SK-N-SH (cell line): Measurements from ENCODE around the gene WDR90. TPM values are rescaled to one million over a fixed set of nuclear protein-coding genes. Genes with fewer than 3 reads are reported as not detected.

Experiments
- CTCF ChIA-PET: fragments of 300-600, 350-600 bp; formaldehyde crosslinking; extraction: SDS; loops from one replicate; lab custom pipeline; 2021; lab: Yijun Ruan, JAX
- POLR2A ChIA-PET: fragments of 350-600 bp; sonication (Branson Sonifier 250); formaldehyde crosslinking; extraction: SDS; loops from one replicate; lab custom pipeline; 2020; ENCODE audit warnings: antibody characterized with exemption, inconsistent platforms; lab: Yijun Ruan, JAX
- DNase-seq: peaks from one replicate; pipeline ENCODE4 v3.0.0; 2012
- H2AFZ ChIP-seq: fragments of 200-600 bp; sonication (generic); 2 replicates; pipeline ENCODE4 v1.8.1; 2016; ENCODE audit warnings: antibody characterized with exemption, mild to moderate bottlenecking, low read depth
- H3F3A ChIP-seq: fragments of 200-600 bp; sonication (generic); replicated peaks from 2 replicates; pipeline ENCODE3; 2016; ENCODE audit warnings: antibody characterized with exemption, mild to moderate bottlenecking; ENCODE audit not compliant: insufficient read depth
- H3K27ac ChIP-seq, 2 experiments: fragments of 200-500 bp in 1 of 2; fragments of 200-600 bp in 1 of 2; sonication (Bioruptor generic) in 1 of 2; sonication (generic), shearing (Covaris generic) in 1 of 2; 2 replicates each; pipeline versions ENCODE4 v1.5.1 to v1.6.1; 2014 to 2016; ENCODE audit warnings: low read depth in 2 of 2, inconsistent platforms in 1 of 2, low read length in 1 of 2, mild to moderate bottlenecking in 1 of 2, mixed read lengths in 1 of 2
- H3K27me3 ChIP-seq: fragments of 200-600 bp; sonication (generic), shearing (Covaris generic); 2 replicates; pipeline ENCODE4 v1.6.1; 2016; ENCODE audit warnings: mixed run types; ENCODE audit not compliant: insufficient read depth
- H3K36me3 ChIP-seq, 2 experiments: fragments of 200-500 bp in 1 of 2; fragments of 200-600 bp in 1 of 2; sonication (Bioruptor generic) in 1 of 2; sonication (generic) in 1 of 2; replicated peaks in 1 of 2; 2 replicates each; pipeline versions ENCODE3 to v1.5.1; 2014 to 2016; ENCODE audit warnings: low read length in 1 of 2, mild to moderate bottlenecking in 1 of 2; ENCODE audit not compliant: insufficient read depth in 2 of 2, control insufficient read depth in 1 of 2
- H3K4me1 ChIP-seq, 2 experiments: fragments of 200-500 bp in 1 of 2; fragments of 200-600 bp in 1 of 2; sonication (Bioruptor generic) in 1 of 2; sonication (generic), shearing (Covaris generic) in 1 of 2; 2 replicates each; pipeline versions ENCODE4 v1.5.1 to v1.6.1; 2014 to 2016; ENCODE audit warnings: low read depth in 1 of 2, low read length in 1 of 2, mixed run types in 1 of 2; ENCODE audit not compliant: insufficient read depth in 2 of 2, control insufficient read depth in 1 of 2
- H3K4me2 ChIP-seq: fragments of 200-600 bp; sonication (generic), shearing (Covaris generic); 2 replicates; pipeline ENCODE4 v1.6.1; 2017; ENCODE audit warnings: mixed run types
- H3K4me3 ChIP-seq, 2 experiments: fragments of 200-500 bp in 1 of 2; fragments of 200-600 bp in 1 of 2; sonication (Bioruptor generic) in 1 of 2; sonication (generic), shearing (Covaris generic) in 1 of 2; 2 replicates each; pipeline versions ENCODE4 v1.5.1 to v1.8.1; 2014 to 2016; ENCODE audit warnings: low read depth in 2 of 2, inconsistent platforms in 1 of 2, low read length in 1 of 2, mild to moderate bottlenecking in 1 of 2, mixed read lengths in 1 of 2, moderate library complexity in 1 of 2
- H3K79me2 ChIP-seq: fragments of 200-600 bp; sonication (generic); 2 replicates; pipeline ENCODE4 v1.8.1; 2017; ENCODE audit warnings: mild to moderate bottlenecking; ENCODE audit not compliant: insufficient read depth
- H3K9ac ChIP-seq: fragments of 200-600 bp; sonication (generic); 2 replicates; pipeline ENCODE4 v1.6.1; 2017; ENCODE audit warnings: mixed run types
- H3K9me2 ChIP-seq: fragments of 200-600 bp; sonication (generic); 2 replicates; pipeline ENCODE4 v1.6.1; 2017; ENCODE audit warnings: mixed run types
- H3K9me3 ChIP-seq: fragments of 200-600 bp; sonication (generic); 2 replicates; pipeline ENCODE4 v1.6.1; 2017; ENCODE audit warnings: mixed run types, mild to moderate bottlenecking, moderate library complexity
- H4K20me1 ChIP-seq: fragments of 200-600 bp; sonication (generic); 2 replicates; pipeline ENCODE4 v1.6.1; 2017; ENCODE audit warnings: mild to moderate bottlenecking, mixed run types; ENCODE audit not compliant: insufficient read depth
- ELF1 ChIP-seq: IDR thresholded peaks from 2 replicates; pipeline ENCODE4 v1.4.0; 2012
- EP300 ChIP-seq, 2 experiments: IDR thresholded peaks; 2 replicates each; pipeline versions ENCODE4 v1.4.0 to v1.6.1; 2012; ENCODE audit warnings: borderline replicate concordance in 1 of 2, low read depth in 1 of 2, low read length in 1 of 2
- FOSL2 ChIP-seq: IDR thresholded peaks from 2 replicates; pipeline ENCODE4 v1.4.0; 2012; ENCODE audit warnings: low read depth, mild to moderate bottlenecking, moderate library complexity, borderline replicate concordance
- FOXM1 ChIP-seq: IDR thresholded peaks from 2 replicates; pipeline ENCODE4 v1.4.0; 2012; ENCODE audit warnings: low read depth, mild to moderate bottlenecking
- GATA2 ChIP-seq: sonication (generic); formaldehyde crosslinking; IDR thresholded peaks from 2 replicates; pipeline ENCODE4 v1.5.0; 2020; ENCODE audit warnings: mild to moderate bottlenecking, missing genetic modification reagents
- JUND ChIP-seq: IDR thresholded peaks from 2 replicates; pipeline ENCODE4 v1.4.0; 2012
- MEF2A ChIP-seq: IDR thresholded peaks from 2 replicates; pipeline ENCODE4 v1.4.0; 2012; ENCODE audit warnings: low read depth, borderline replicate concordance
- MXI1 ChIP-seq: IDR thresholded peaks from 2 replicates; pipeline ENCODE4 v1.6.1; 2012; ENCODE audit warnings: mild to moderate bottlenecking, low read depth, low read length, improper control_type of control experiment
- NRF1 ChIP-seq: IDR thresholded peaks from 2 replicates; pipeline ENCODE4 v1.6.1; 2012; ENCODE audit warnings: low read depth, mild to moderate bottlenecking, low read length
- RXRA ChIP-seq: IDR thresholded peaks from 2 replicates; pipeline ENCODE4 v1.4.0; 2012; ENCODE audit warnings: low read depth, mild to moderate bottlenecking, borderline replicate concordance
- SMC3 ChIP-seq: IDR thresholded peaks from 2 replicates; pipeline ENCODE4 v1.6.1; 2012; ENCODE audit warnings: low read depth, low read length, improper control_type of control experiment
- WGBS: methylation state at CpG from one replicate; pipeline ENCODE4 v1.1.6; 2017; ENCODE audit warnings: low lambda C conversion rate; 5-methylcytosine and 5-hydroxymethylcytosine counted together
- polyA plus RNA-seq, 3 experiments: library from polyadenylated mRNA; depleted of rRNA; stranded (reverse); fragments of >200 nt; gene quantifications; 2 replicates each; pipeline ENCODE4 v1.2.3, GENCODE V29; 2012
- TF ChIP-seq, protein P1 (sequence below): IDR thresholded peaks from 2 replicates; pipeline ENCODE4 v1.4.0; 2012; ENCODE audit warnings: low read depth, borderline replicate concordance
- TF ChIP-seq, protein P2 (sequence below): fragments of 200-600 bp; sonication (generic); IDR thresholded peaks from 2 replicates; pipeline ENCODE4 v1.6.1; 2017; ENCODE audit warnings: antibody characterized with exemption, mild to moderate bottlenecking, moderate library complexity
- TF ChIP-seq, protein P3 (sequence below): fragments of 150-350 bp; IDR thresholded peaks from 2 replicates; pipeline ENCODE4 v1.6.1; 2017; ENCODE audit warnings: antibody characterized with exemption, low read length, low read depth, borderline replicate concordance
- TF ChIP-seq, protein P4 (sequence below): IDR thresholded peaks from 2 replicates; pipeline ENCODE4 v1.6.1; 2012; ENCODE audit warnings: mild to moderate bottlenecking, low read depth, low read length, moderate library complexity

Gene WDR90
- polyA plus RNA-seq, 1 of the 3 experiments (the other 2 are of a cell fraction) = 32.0 TPM

DNA sequence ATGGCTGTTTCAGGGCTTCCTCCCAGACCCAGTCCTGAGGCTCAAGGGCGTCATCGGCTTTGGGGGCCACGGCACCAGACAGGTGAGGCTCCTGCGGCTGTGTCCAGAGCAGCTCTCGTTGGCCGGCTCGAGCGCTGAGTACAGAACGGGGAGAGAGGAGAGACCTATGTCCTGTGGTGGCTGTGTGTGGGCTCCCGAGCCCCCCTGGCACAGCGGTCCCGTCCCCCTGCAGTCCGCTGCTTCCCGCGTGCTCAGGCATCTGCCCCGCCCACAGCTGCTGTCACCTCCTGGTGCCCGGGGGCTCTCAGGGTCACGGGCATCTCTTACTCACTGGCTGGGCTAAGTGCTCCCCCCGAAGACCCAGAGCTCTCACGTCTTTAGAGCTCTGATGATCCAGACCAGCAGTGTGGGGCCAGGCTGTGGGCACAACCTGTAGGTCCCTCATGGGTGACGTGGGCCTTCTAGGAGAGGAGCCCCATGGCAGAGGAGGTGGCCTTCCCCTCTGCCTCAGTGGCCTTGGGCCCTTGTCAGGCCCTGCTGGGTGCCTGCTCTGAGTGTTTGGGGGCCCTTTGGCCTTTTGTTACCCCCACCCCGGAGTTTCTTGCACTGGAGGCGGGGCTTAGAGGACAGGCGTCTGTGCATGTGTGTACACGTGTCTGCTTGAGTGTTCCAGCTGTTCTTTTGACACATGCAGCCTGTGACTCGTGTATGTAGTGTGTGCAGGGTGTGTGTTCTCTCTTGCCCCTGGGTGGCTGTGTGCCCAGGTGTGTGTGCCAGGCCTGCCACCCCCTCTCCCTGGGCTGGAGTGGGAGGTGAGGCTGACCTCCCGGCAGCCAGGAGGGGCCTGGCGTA is 3.5 kb downstream of the WDR90 start:
- Histone ChIP-seq H4K20me1 (no peaks in the 10 kb centered on the region), H3K79me2 (peaks cover 19% of the 10 kb centered on the region; the same call in 1 of the 2 replicates), H3K9ac (no peak overlapping the region), H3K27me3 (no peaks in the 10 kb centered on the region), H3K9me2 (no peaks in the 10 kb centered on the region), H3K4me2 (no peak overlapping the region), H3K9me3 (no peaks in the 10 kb centered on the region), H3K36me3 (peaks cover 0 to 35% of the 10 kb centered on the region in 2 experiments), H3K4me1 (peaks cover 4 to 22% of the 10 kb centered on the region in 2 experiments; a peak in 2 of 4 replicates), H3K27ac (no peak overlapping the region), H2AFZ (no peak overlapping the region), H3F3A (peaks cover 5% of the 10 kb centered on the region), H3K4me3 (no peak overlapping the region)
- WGBS = no CpG with 5 or more reads among the region's 28 CpGs
- DNase-seq = no peak
- CTCF ChIA-PET = interaction anchor here (5.6 to 7.8 kb wide), 2 partner anchors 7 to 13 kb away, joined by 69 to 92 read pairs; partner anchors contain the start of gene RHOT2
- TF ChIP-seq FOSL2 (no peak), ELF1 (no peak), MEF2A (no peak), GATA2 (CRISPR knock-in tag) (no peak), RXRA (no peak)
- TF ChIP-seq, protein P1, sequence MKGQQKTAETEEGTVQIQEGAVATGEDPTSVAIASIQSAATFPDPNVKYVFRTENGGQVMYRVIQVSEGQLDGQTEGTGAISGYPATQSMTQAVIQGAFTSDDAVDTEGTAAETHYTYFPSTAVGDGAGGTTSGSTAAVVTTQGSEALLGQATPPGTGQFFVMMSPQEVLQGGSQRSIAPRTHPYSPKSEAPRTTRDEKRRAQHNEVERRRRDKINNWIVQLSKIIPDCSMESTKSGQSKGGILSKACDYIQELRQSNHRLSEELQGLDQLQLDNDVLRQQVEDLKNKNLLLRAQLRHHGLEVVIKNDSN = no peak
- TF ChIP-seq, protein P2, sequence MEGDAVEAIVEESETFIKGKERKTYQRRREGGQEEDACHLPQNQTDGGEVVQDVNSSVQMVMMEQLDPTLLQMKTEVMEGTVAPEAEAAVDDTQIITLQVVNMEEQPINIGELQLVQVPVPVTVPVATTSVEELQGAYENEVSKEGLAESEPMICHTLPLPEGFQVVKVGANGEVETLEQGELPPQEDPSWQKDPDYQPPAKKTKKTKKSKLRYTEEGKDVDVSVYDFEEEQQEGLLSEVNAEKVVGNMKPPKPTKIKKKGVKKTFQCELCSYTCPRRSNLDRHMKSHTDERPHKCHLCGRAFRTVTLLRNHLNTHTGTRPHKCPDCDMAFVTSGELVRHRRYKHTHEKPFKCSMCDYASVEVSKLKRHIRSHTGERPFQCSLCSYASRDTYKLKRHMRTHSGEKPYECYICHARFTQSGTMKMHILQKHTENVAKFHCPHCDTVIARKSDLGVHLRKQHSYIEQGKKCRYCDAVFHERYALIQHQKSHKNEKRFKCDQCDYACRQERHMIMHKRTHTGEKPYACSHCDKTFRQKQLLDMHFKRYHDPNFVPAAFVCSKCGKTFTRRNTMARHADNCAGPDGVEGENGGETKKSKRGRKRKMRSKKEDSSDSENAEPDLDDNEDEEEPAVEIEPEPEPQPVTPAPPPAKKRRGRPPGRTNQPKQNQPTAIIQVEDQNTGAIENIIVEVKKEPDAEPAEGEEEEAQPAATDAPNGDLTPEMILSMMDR = no peak
- TF ChIP-seq, protein P3, sequence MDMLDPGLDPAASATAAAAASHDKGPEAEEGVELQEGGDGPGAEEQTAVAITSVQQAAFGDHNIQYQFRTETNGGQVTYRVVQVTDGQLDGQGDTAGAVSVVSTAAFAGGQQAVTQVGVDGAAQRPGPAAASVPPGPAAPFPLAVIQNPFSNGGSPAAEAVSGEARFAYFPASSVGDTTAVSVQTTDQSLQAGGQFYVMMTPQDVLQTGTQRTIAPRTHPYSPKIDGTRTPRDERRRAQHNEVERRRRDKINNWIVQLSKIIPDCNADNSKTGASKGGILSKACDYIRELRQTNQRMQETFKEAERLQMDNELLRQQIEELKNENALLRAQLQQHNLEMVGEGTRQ = no peak
- POLR2A ChIA-PET = interaction anchor here (1.3 to 2.0 kb wide), 2 partner anchors 8 to 10 kb away, joined by 4 to 13 read pairs; no protein-coding TSS in a partner anchor

DNA sequence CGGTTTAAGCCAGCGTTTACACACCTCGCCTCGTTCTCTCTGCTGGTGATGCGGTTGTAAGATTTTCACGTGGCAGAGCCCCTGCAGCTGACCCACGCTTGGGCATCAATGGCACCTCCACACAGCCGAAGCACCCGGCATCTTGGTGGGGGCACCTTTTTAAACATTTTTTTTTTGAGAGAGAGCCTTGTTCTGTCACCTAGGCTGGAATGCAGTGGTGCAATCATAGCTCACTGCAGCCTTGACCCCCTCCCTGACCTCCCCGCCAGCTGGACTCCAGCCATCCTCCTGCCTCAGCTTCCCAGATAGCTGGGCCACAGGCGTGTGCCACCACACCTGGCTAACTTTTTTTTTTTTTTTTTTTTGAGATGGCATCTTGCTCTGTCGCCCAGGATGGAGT is 4.9 kb downstream of the WDR90 start:
- ChIA-PET POLR2A (interaction anchor here (0.6 to 0.7 kb wide), 2 partner anchors 48 to 378 kb away, joined by 3 read pairs; no protein-coding TSS in a partner anchor), CTCF (interaction anchor here (0.6 to 7.8 kb wide), 2 partner anchors 12 to 71 kb away, joined by 3 to 69 read pairs; partner anchors contain the start of gene RHOT2)
- Histone ChIP-seq H2AFZ (no peak overlapping the region), H3K4me3 (no peak overlapping the region), H3K79me2 (peaks cover 6% of the 10 kb centered on the region; the same call in 1 of the 2 replicates), H3K36me3 (peaks cover 0 to 47% of the 10 kb centered on the region in 2 experiments), H3K4me1 (peaks cover 0 to 14% of the 10 kb centered on the region in 2 experiments; a peak in 1 of 4 replicates), H3K27ac (no peak overlapping the region), H3K9me2 (no peaks in the 10 kb centered on the region), H3F3A (no peaks in the 10 kb centered on the region), H3K9ac (no peak overlapping the region), H4K20me1 (no peaks in the 10 kb centered on the region), H3K27me3 (no peaks in the 10 kb centered on the region), H3K9me3 (no peaks in the 10 kb centered on the region), H3K4me2 (no peak overlapping the region)
- DNase-seq = no peak
- 91% methylated on average over 12 of the region's 12 CpGs for WGBS
- TF ChIP-seq SMC3 = no peak
- TF ChIP-seq, protein P4, sequence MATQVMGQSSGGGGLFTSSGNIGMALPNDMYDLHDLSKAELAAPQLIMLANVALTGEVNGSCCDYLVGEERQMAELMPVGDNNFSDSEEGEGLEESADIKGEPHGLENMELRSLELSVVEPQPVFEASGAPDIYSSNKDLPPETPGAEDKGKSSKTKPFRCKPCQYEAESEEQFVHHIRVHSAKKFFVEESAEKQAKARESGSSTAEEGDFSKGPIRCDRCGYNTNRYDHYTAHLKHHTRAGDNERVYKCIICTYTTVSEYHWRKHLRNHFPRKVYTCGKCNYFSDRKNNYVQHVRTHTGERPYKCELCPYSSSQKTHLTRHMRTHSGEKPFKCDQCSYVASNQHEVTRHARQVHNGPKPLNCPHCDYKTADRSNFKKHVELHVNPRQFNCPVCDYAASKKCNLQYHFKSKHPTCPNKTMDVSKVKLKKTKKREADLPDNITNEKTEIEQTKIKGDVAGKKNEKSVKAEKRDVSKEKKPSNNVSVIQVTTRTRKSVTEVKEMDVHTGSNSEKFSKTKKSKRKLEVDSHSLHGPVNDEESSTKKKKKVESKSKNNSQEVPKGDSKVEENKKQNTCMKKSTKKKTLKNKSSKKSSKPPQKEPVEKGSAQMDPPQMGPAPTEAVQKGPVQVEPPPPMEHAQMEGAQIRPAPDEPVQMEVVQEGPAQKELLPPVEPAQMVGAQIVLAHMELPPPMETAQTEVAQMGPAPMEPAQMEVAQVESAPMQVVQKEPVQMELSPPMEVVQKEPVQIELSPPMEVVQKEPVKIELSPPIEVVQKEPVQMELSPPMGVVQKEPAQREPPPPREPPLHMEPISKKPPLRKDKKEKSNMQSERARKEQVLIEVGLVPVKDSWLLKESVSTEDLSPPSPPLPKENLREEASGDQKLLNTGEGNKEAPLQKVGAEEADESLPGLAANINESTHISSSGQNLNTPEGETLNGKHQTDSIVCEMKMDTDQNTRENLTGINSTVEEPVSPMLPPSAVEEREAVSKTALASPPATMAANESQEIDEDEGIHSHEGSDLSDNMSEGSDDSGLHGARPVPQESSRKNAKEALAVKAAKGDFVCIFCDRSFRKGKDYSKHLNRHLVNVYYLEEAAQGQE = no peak
- no peak for TF ChIP-seq EP300 (IDR thresholded peaks at IDR 0.05; ENCODE audit: borderline replicate concordance in 1 of 2, low read depth in 1 of 2, low read length in 1 of 2)
- TF ChIP-seq FOSL2 = no peak
- no peak for TF ChIP-seq FOXM1
- TF ChIP-seq, protein P1 = no peak
- no peak for TF ChIP-seq NRF1
- TF ChIP-seq RXRA = no peak
- TF ChIP-seq JUND = no peak
- no peak for TF ChIP-seq MXI1
- TF ChIP-seq, all 33 proteins: peak for 0
